Middle frontal gyrus (tissue), 1 donor: Measurements from ENCODE around the gene RAPGEF6.
"Not testable (repeated sequence)": the region's sequence is repeated elsewhere in the genome, so short reads cannot be mapped to it uniquely, and the experiment has no call there.

ENCODE experiments used
- DNase-seq: peaks from one replicate; pipeline ENCODE4 v3.0.0-alpha.2; 2015; ENCODE audit warnings: low spot score; ENCODE audit errors: extremely low spot score

The RAPGEF6 gene

DNA sequence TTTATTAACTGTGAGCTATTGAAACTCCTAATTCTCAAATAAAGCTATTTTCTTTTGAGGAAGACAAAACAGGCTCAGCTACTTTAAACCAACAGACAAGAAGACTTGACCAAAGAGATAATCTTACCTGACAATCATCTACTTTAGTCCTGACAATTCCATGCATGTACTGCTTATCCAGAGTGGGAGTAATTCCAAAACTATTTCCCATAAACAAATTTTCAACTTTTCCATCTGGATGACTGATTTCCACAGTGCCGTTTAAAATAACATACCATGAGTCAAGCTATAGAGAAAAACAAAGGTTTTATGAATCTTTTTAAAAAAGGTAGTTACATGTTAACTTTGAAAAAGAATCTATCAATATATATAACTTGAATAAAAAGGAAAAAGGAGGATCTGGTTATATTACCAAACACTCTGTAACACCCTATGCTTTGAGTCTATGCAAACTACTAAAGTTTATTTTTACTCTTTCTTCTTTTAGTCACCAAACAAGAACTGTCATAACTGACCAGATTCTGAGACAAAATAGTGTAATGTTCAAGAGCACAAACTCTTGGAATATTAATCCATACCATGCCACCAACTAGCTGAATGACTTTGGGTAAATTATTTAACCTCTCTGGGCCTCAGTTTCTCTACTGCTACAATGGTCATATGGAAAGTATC is 129.7 kb downstream of the RAPGEF6 start:
- DNase-seq: no peak

DNA sequence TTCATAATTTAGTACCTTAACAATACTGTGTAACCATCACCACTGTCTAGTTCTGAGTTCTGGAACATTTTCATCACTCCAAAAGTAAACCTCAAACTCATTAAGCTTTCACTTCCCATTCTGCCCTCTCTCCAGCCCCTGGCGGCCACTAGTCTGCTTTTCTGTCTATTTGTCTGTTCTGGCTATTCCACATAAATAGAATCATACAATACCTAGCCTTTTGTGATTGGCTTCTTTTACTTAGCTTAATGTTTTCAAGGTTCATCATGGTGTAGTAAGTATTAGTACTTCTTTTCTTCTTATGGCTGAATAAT is 138.7 kb downstream of the RAPGEF6 start:
- no peak for DNase-seq

DNA sequence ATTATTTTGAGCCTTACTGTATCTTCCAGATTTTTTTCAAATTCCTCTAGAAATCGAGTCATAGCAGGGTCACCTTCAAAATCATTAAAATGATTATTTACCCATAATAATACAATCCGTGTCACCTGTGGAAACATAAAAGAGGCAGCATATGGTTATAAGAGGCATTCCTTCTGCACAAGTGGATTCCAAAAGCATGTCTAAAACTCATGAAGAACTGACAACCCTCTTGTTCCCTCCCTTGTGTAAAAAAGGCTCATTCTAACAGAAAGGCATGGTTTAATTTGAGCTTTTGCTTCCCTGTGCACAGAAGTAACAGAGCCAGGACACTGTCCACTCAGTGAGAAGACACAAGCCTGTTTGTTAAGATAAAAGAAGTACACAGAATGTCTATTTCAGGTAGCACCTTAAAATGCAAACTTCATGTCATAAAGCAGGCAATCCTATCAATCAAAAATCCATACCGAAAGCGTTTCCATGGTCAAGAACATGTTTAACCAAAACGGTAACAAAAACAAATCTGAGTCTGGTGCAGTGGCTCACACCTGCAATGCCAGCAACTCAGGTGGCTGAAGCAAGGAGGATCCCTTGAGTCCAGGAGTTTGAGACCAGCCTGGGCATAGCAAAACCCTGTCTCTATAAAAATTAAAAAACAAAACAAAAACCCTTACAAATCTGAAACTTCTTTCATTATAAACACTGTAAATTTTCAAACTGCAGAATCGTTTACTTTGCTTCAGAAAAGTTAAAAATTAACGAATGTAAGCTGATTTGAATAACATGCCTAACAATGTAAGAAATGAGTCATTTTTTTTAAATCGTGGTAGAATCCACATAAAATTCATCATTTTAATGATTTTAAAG is 139.3 kb downstream of the RAPGEF6 start:
- DNase-seq: no peak

DNA sequence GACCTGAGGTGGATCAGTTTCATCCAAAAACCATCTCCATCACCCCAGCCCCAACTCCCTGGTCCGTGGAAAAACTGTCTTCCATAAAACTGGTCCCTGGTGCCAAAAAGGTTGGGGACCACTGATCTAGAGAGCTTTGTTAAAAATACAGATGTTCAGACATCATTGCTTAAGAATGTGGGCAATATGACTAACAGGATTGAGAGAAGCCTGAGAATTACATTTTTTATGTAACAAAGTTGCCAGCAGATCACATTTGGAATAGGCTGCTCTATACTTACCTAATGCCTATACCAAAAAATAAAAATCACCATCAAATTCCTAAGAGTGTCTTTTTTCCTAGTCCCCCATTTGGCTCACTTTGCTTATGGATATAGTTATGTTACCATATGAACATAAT is 143.3 kb downstream of the RAPGEF6 start:
- no peak for DNase-seq

DNA sequence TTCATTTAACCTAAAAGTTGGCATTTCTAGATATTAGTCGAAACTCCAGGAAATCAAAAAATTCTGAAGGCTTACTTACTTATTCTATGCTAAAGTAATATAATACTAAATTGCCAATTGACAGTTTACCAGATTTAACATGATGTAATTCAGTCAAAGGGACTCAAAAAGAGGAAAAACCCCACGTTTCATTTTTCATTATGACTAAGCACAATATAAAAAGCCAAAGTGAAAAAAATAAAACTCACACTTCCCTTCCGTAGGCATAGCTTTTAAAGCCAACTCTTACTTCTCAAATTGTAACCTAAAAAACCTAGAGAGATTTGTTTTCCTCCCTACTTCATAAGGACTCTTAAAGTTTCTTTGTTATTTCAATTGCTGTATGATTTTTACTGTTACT is 146.6 kb downstream of the RAPGEF6 start:
- no peak for DNase-seq

DNA sequence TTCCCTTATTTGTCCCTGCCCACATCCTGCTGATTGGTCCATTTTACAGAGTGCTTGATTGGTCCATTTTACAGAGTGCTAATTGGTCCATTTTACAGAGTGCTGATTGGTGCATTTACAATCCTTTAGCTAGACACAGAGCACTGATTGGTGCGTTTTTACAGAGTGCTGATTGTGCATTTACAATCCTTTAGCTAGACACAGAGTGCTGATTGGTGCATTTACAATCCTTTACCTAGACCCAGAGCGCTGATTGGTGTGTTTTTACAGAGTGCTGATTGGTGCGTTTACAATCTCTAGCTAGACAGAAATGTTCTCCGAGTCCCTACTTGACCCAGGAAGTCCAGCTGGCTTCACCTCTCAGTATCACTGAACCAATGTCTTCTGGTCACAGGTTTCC is 147.7 kb downstream of the RAPGEF6 start:
- not testable (repeated sequence) for DNase-seq

DNA sequence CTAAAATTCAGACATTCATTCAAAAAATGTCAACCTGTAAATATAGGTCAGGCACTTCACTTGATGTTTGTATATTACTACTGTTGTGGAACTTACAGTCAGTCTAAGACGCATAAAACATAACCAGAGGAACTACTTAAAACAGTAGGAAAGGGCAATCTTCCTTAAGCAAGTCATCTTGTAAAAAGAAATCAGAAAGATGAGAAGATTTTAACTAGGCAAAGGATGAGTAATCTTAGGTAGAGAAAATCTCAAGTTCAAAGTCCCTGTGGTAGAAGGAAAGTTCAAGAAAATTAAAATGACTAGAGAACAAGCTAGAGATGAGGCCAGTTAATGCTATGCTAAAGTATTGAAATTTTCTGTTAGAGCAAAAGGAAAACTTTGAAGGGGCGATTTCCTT is 152.4 kb downstream of the RAPGEF6 start:
- DNase-seq: no peak

DNA sequence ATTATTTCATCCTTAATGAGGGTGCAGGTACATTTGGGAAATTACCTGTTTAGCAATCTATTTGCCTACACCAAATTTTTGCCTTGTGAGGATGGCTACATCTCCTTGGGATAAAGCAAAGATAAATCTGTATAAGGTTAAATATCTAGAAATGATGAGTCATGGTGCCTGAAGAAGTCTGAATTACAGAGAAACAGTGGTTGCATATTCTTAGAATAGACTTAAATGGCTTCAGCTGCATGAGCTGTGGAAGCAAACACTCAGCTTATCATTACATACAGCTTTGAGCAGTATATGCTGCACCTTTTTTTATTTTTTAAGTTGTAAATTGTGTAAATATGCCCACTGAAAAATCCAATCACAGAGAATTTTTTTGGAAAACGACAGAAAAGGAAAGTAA is 153.5 kb downstream of the RAPGEF6 start:
- no peak for DNase-seq

DNA sequence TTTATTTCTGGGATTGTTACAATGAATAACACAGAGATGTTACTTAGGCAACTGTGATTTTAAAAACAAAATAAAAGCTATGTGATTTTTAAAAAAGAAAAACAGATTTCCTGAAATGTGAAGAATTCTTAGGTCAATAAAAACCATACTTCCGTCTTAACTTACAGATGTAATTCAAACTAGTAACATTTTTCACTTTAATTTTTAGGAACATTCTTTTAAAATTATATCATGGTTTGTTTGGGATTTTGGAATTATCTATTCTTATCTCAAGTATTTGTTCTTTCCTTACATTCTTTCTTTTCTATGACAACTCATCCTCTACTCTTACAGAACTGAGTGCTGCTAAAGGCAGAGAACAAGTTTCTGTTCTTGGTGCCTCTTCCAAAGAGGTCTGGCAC is 159.5 kb downstream of the RAPGEF6 start:
- DNase-seq: no peak

DNA sequence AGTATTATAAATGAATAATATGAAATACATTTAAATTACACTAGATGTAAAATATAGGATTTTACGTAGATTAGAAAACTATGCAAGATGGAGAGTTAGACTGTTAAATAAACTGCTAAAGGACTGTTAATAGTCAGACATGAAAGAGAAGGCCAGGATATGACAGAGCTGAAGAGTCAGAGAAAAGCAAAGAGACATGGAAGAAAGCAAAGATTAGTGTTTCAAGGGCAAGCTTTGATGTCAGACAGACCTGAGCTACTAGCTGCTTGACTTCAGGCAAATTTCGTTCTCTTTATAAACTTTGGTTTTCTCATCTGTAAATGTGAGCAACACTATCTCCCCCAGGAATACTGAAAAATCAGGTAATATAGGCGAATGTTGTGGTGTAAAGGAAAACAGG is 161.3 kb downstream of the RAPGEF6 start:
- no peak for DNase-seq

DNA sequence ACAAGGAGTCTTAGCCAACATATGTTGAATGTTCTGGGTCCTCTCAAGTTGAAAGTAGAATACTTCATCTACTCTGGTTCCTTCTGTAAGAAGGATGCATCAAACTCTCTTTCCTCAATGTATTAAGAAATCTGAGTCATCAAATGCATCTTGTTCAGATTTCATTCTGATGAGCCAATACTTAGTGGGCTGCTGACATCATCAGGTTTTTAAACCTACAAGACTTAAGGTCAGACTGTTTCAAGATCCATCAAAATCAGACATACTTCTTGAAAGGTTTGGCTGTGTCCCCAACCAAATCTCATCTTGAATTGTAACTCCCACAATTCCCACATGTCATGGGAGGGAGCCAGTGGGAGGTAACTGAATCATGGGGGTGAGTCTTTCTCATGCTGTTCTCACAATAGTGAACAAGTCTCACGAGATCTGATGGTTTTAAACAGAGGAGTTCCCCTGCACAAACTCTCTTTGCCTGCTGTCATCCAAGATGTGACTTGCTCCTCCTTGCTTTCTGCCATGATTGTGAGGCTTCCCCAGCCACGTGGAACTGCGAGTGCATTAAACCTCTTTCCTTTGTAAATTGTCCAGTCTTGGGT is 168.8 kb downstream of the RAPGEF6 start:
- DNase-seq: no peak

DNA sequence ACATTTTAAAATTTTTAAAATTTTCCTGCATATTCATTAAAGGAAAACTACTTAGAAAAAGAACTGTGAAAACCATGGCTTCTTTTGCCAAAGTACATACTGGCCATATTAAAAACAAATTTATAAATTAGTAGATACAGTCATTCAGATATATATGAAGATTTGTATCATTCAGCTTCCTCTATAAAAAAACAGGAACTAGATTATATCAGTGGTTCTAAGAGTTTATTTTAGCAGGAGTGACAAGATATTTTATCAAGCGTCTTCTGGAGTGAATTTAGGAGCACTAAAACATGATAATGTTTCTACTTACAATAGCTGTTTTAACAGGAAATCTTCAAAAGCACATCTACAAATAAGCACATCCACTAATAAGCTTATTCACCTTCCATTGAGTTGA is 171.4 kb downstream of the RAPGEF6 start:
- no peak for DNase-seq

DNA sequence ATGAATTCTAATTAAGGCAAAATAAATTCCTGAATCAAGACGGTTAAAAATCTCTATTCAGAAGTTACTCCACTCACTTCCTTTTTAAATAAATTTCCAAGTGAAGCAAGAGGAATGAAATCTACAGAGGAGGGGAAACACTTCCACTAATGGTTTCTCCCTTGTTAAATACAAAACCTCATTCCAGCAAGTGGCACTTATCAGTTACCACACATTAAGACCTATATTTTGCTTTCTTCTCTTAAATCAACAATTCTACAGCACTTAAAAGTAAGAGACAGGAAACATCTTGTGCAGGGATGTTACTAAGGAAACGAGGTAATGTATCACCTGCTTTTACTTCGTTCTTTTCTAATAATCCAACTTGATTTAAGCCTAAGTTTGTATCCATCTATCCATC is 172.6 kb downstream of the RAPGEF6 start:
- no peak for DNase-seq

DNA sequence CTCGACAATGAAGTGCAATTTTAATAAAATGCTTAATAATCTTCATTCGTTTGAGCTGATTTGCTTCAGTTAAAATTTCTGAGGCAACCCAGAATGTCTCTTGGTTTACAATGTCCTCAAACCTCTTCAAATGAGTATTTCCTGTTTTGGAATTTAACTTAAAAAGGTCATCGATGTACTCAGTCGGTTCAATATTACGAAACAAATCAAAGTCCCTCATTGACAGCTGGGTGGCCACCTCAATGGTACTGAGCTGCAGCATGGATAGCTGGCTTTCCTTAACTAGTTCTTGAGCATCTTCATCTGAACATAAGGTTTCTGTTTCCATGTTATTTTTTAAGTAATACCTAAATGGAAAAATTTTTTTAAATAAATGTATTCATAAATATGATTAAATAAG is 173.3 kb downstream of the RAPGEF6 start:
- no peak for DNase-seq

DNA sequence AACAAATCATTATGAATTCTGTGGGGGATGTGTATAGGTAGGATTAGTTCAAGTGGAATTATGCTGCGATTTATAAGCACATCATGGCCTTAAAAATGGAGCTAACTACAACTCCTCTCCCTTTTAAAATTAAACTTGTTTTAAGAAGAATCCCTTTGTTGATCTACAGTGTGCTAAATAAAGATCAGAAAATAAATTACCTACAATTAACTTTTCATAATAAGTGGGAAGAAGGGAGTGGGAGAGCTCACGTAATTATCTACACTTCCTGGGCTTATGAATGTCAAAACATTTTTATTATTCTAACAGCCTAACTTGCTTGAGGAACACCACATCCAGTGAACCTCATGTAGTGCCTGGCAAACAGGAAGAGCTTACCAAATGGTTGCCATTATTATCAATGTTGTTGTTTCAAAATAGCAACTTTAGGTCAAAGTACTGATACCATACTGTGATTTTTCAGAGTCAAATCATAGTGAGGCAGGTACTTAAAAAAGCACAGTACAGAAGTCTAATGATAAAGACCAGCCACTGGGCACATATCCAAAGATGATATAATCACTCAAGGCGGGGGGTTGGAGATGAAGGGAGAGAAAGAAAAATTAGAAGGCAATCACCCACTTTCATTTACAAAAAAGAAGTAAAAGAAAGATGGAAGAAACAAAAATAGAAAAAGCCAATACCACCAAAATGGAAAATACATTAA is 174.0 kb downstream of the RAPGEF6 start:
- no peak for DNase-seq

DNA sequence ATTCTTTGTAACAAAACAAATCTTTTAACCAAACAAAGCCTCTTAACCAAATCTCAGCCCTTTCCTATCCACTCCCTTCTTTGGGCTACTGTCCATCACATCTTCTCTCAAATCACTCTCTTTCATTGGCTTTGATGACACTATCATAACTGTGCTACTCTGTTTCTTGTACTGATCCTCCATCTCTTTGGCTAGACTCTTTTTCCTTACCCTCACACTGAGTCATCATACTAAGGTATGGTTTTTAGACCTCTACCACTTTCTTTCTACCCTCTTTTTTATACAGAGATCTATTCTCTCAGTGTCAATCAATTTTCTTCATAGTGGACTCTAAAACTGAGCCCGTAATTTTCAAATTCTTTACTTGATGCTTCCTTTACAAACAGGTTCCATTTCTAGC is 174.9 kb downstream of the RAPGEF6 start:
- no peak for DNase-seq

DNA sequence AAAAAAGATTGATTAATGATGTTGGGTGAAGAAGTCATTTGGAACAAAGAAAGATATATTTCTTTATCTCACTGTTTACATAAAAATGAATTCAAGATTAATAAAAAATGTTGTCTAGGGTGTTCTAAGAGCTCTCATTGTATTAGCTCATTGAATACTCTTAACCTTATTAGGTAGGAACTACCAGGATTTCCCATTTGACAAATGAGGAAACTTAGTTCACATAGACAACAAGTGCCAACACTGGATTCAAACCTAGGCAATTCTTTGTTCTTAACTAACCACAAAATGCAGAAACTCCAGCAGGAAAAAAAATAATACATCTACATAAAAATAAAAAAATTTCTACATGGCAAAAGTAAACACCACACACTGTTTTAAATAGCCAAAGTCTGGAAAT is 175.8 kb downstream of the RAPGEF6 start:
- no peak for DNase-seq

DNA sequence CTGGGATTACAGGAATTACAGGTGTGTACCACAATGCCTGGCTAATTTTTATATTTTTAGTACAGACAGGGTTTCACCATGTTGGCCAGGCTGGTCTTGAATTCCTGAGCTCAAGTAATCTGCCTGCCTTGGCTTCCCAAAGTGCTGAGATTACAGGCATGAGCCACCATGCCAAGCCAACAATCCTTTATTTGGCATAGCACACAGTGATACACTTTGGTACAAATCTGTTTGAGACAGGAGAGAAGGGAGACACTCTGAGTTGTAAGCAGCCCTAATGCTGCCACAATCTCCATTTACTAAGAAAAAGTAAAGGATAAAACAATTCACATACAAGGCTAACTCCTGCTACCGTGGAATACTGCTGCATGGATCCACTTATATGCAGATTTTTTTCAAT is 177.8 kb downstream of the RAPGEF6 start:
- DNase-seq: no peak

DNA sequence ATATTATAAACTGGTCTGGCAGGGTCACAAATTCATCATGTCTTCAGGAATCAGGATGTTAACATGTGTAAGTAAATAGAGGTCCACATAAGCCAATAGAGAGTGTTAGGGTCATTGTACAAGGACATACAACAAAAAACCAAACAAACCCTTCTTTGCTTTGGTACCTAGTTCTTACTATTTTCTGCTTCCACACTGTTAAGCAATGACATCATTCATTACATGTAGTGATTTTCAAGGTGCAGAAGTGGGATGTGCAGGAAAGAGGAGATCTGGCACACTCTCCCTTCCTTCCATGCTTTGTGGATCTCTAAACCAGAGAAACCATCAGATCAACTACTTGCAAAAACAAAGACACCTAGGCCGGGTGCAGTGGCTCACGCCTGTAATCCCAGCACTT is 184.1 kb downstream of the RAPGEF6 start:
- DNase-seq: no peak

DNA sequence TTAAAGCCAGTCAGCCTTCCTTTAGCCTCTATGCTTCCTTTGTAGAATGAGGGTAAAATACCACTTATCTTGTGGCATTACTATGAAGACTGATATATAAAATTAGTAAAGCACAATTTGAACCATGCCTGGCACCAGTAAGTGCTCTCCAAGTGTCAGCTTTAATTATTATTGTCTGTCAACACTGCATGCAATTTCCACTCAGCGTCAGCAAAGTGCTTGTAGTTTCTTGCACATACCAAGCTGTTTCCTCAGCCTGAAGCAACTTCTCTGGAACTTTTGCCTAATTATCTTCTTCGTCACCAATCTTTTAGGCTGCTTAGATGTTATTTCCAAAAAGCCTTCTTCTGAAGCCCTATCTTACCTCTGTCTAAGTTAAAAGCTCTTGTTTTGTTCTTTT is 193.8 kb downstream of the RAPGEF6 start:
- no peak for DNase-seq

DNA sequence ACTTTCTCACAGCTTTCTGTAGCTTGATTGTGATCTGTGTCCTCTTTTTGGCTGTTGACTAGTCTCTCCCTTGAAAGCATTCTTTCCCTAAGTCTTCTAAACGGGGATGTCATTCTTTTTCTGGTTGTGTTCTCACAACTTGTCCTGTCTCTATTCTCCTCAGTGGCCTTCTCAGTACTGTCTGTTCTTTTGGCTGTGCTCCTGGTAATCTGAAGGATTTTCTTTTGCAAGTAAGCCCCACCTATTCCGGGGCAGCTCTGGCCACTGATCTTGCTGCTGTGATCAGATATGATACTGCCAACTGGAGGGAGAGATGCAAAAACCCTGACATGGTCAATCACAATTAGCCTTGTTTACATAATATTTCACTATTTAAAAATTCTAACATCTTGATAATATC is 198.9 kb downstream of the RAPGEF6 start:
- DNase-seq: no peak

DNA sequence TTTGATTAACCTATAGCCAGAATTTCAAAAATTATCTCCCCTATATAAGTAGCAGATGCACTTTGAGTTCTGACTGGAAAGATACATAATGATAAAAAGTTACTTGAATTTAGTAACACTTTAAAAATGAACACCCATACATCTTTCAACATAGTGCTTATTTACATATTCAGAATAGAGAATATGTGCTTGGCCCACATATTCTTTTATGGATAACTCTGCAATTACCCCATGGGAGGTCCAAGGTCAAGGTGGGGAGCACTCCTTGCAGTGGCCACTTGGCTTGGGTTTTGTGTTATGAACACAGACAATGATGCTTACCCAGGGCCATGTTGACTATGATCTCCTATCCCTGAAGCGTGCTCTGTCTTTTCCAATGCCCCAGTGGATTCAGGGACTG is 201.9 kb downstream of the RAPGEF6 start:
- DNase-seq: no peak
